K562 (cell line): ENCODE measurements around the gene CSH1. TPM values are rescaled to one million over a fixed set of nuclear protein-coding genes. Genes with fewer than 3 reads are reported as not detected.

Source experiments
- FOXJ3 ChIP-seq: sonication (generic); formaldehyde crosslinking; IDR thresholded peaks from 2 replicates; pipeline ENCODE4 v1.4.0; 2020; ENCODE audit warnings: mild to moderate bottlenecking, missing genetic modification reagents
- HLTF ChIP-seq: fragments of 450-650 bp; IDR thresholded peaks from 2 replicates; pipeline ENCODE4 v1.6.1; 2016
- NFXL1 ChIP-seq: fragments of 450-650 bp; formaldehyde crosslinking; IDR thresholded peaks from 2 replicates; pipeline ENCODE4 v1.4.0; 2021; ENCODE audit warnings: mild to moderate bottlenecking
- NFYB ChIP-seq: IDR thresholded peaks from 2 replicates; pipeline ENCODE4 v1.6.1; 2011; ENCODE audit warnings: mild to moderate bottlenecking, moderate library complexity; ENCODE audit not compliant: insufficient read length; ENCODE audit errors: extremely low read depth
- RAD51 ChIP-seq: fragments of 450-650 bp; IDR thresholded peaks from 2 replicates; pipeline ENCODE4 v1.7.1; 2016; ENCODE audit warnings: low read depth, mild to moderate bottlenecking, borderline replicate concordance
- SRSF3 ChIP-seq: fragments of 200-400 bp; formaldehyde crosslinking; IDR thresholded peaks from 2 replicates; pipeline ENCODE4 v1.6.1; 2016; ENCODE audit warnings: mild to moderate bottlenecking, low read length, moderate library complexity; ENCODE audit not compliant: insufficient read depth
- TBP ChIP-seq: optimal IDR thresholded peaks from 2 replicates; pipeline ENCODE3; 2011; ENCODE audit warnings: low read depth, low read length, improper control_type of control experiment
- ZNF224 ChIP-seq: sonication (generic); formaldehyde crosslinking; IDR thresholded peaks from 2 replicates; pipeline ENCODE4 v1.8.0; 2022; ENCODE audit warnings: mild to moderate bottlenecking, missing genetic modification reagents
- polyA plus RNA-seq, 8 experiments: library from polyadenylated mRNA; depleted of rRNA in 4 of 8; stranded (reverse) in 5 of 8; unstranded in 3 of 8; fragments of >200 nt; fragmentation: Nextera tagmentation in 2 of 8; fragmentation: Illumina TruSeq in 1 of 8; extraction: Ambion mirVana in 2 of 8; extraction: Trizol in 1 of 8; gene quantifications; 2 replicates each; pipeline versions ENCODE4 v1.2.1 to v1.2.3, GENCODE V29; 2011 to 2014; ENCODE audit warnings: inconsistent platforms in 1 of 8, missing spikeins in 1 of 8
- total RNA-seq, 7 experiments: library from RNA; depleted of rRNA in 6 of 7; stranded (reverse); fragments of >200 nt in 6 of 7; fragmentation: Illumina TruSeq in 2 of 7; extraction: Trizol in 2 of 7; gene quantifications; 2 replicates each; pipeline versions ENCODE4 v1.2.1 to v1.2.3, GENCODE V29; 2011 to 2021; ENCODE audit warnings: low replicate concordance in 1 of 7
- TF ChIP-seq, protein P1 (sequence below): fragments of 200-600 bp; sonication (generic); IDR thresholded peaks from one replicate; pipeline ENCODE4 v1.6.1; 2012; ENCODE audit warnings: mild to moderate bottlenecking, low read depth, low read length, inconsistent platforms
- TF ChIP-seq, protein P2 (sequence below): fragments of 450-650 bp; formaldehyde crosslinking; IDR thresholded peaks from 2 replicates; pipeline ENCODE4 v1.4.0; 2022; ENCODE audit warnings: mild to moderate bottlenecking, moderate library complexity
- TF ChIP-seq, protein P3 (sequence below): sonication (generic); formaldehyde crosslinking; IDR thresholded peaks from 2 replicates; pipeline ENCODE4 v1.8.0; 2022; ENCODE audit warnings: missing genetic modification reagents, mild to moderate bottlenecking, borderline replicate concordance

The CSH1 gene
- total and polyA plus RNA-seq, 9 of the 15 experiments (the other 6 are each of a cell fraction or from before 2014, with no cell fraction given): not detected

DNA sequence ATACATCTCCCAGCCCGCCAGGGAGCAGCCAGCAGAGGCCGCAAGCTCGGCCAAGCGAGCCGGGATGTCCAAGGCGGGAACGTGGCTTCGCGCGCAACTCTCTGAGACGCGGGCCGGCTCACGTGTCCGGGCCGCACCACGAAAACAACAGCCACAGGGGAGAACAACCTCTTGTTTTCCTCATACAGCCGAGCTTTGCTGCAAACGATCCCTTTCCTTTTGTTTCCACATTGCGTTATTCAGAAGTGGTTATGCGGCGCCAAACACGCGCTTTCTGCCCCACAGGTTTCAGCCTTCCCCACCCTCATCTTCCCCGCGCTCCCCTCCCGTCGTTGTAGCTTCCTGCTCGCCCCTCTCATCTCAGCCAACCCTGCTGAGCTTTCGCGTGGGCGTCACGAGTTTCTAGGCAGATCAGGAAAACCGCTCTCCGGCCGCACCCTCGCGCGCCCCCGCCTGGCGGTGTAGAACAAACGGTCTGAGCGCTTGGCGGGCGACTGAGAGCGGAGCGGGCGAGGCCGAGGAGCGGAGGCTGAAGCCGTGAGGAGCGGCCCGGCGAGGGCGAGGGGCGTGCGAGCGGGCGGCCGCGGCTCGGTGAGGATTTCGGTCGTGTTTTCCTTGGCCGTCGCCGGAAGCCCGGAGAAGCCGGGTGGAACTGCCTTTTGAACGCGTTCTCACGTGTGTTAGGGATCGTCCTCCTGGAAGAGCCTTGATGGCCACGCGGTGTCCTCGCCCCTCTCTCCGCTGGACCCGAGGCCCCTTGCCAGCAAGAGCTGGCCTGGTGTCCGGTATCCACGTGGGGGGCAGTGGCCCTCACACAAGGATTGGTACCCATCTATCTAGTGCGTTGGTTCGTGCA lies 47.3 kb downstream of the CSH1 start (continued):
- TF ChIP-seq, protein P1, sequence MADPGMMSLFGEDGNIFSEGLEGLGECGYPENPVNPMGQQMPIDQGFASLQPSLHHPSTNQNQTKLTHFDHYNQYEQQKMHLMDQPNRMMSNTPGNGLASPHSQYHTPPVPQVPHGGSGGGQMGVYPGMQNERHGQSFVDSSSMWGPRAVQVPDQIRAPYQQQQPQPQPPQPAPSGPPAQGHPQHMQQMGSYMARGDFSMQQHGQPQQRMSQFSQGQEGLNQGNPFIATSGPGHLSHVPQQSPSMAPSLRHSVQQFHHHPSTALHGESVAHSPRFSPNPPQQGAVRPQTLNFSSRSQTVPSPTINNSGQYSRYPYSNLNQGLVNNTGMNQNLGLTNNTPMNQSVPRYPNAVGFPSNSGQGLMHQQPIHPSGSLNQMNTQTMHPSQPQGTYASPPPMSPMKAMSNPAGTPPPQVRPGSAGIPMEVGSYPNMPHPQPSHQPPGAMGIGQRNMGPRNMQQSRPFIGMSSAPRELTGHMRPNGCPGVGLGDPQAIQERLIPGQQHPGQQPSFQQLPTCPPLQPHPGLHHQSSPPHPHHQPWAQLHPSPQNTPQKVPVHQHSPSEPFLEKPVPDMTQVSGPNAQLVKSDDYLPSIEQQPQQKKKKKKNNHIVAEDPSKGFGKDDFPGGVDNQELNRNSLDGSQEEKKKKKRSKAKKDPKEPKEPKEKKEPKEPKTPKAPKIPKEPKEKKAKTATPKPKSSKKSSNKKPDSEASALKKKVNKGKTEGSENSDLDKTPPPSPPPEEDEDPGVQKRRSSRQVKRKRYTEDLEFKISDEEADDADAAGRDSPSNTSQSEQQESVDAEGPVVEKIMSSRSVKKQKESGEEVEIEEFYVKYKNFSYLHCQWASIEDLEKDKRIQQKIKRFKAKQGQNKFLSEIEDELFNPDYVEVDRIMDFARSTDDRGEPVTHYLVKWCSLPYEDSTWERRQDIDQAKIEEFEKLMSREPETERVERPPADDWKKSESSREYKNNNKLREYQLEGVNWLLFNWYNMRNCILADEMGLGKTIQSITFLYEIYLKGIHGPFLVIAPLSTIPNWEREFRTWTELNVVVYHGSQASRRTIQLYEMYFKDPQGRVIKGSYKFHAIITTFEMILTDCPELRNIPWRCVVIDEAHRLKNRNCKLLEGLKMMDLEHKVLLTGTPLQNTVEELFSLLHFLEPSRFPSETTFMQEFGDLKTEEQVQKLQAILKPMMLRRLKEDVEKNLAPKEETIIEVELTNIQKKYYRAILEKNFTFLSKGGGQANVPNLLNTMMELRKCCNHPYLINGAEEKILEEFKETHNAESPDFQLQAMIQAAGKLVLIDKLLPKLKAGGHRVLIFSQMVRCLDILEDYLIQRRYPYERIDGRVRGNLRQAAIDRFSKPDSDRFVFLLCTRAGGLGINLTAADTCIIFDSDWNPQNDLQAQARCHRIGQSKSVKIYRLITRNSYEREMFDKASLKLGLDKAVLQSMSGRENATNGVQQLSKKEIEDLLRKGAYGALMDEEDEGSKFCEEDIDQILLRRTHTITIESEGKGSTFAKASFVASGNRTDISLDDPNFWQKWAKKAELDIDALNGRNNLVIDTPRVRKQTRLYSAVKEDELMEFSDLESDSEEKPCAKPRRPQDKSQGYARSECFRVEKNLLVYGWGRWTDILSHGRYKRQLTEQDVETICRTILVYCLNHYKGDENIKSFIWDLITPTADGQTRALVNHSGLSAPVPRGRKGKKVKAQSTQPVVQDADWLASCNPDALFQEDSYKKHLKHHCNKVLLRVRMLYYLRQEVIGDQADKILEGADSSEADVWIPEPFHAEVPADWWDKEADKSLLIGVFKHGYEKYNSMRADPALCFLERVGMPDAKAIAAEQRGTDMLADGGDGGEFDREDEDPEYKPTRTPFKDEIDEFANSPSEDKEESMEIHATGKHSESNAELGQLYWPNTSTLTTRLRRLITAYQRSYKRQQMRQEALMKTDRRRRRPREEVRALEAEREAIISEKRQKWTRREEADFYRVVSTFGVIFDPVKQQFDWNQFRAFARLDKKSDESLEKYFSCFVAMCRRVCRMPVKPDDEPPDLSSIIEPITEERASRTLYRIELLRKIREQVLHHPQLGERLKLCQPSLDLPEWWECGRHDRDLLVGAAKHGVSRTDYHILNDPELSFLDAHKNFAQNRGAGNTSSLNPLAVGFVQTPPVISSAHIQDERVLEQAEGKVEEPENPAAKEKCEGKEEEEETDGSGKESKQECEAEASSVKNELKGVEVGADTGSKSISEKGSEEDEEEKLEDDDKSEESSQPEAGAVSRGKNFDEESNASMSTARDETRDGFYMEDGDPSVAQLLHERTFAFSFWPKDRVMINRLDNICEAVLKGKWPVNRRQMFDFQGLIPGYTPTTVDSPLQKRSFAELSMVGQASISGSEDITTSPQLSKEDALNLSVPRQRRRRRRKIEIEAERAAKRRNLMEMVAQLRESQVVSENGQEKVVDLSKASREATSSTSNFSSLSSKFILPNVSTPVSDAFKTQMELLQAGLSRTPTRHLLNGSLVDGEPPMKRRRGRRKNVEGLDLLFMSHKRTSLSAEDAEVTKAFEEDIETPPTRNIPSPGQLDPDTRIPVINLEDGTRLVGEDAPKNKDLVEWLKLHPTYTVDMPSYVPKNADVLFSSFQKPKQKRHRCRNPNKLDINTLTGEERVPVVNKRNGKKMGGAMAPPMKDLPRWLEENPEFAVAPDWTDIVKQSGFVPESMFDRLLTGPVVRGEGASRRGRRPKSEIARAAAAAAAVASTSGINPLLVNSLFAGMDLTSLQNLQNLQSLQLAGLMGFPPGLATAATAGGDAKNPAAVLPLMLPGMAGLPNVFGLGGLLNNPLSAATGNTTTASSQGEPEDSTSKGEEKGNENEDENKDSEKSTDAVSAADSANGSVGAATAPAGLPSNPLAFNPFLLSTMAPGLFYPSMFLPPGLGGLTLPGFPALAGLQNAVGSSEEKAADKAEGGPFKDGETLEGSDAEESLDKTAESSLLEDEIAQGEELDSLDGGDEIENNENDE: no peak
- TF ChIP-seq, protein P2, sequence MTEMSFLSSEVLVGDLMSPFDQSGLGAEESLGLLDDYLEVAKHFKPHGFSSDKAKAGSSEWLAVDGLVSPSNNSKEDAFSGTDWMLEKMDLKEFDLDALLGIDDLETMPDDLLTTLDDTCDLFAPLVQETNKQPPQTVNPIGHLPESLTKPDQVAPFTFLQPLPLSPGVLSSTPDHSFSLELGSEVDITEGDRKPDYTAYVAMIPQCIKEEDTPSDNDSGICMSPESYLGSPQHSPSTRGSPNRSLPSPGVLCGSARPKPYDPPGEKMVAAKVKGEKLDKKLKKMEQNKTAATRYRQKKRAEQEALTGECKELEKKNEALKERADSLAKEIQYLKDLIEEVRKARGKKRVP (CRISPR knock-in tag): no peak
- TF ChIP-seq SRSF3 (no peak), FOXJ3 (CRISPR knock-in tag) (no peak), NFYB (peak; percentile 26), TBP (peak; percentile 56), RAD51 (peak; percentile 92), ZNF224 (peak; percentile 97), NFXL1 (0 out of 2 replicates have a peak, but pooled peaks have one; percentile 12), HLTF (no peak; the same call in 1 of the 2 replicates)
- TF ChIP-seq, protein P3, sequence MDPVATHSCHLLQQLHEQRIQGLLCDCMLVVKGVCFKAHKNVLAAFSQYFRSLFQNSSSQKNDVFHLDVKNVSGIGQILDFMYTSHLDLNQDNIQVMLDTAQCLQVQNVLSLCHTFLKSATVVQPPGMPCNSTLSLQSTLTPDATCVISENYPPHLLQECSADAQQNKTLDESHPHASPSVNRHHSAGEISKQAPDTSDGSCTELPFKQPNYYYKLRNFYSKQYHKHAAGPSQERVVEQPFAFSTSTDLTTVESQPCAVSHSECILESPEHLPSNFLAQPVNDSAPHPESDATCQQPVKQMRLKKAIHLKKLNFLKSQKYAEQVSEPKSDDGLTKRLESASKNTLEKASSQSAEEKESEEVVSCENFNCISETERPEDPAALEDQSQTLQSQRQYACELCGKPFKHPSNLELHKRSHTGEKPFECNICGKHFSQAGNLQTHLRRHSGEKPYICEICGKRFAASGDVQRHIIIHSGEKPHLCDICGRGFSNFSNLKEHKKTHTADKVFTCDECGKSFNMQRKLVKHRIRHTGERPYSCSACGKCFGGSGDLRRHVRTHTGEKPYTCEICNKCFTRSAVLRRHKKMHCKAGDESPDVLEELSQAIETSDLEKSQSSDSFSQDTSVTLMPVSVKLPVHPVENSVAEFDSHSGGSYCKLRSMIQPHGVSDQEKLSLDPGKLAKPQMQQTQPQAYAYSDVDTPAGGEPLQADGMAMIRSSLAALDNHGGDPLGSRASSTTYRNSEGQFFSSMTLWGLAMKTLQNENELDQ (CRISPR knock-in tag): peak; percentile 95
